ENCODE measurements around the gene PRDM15.
A peak's percentile ranks its signal among the peaks of the same experiment; 100 is the strongest.

The PRDM15 gene

GRCh38 chr21:41908829-41909228, 29.7 kb upstream of the PRDM15 start:
- DNase-seq = no peak

GRCh38 chr21:41907496-41908258, 28.5 kb upstream of the PRDM15 start:
- DNase-seq = no peak

- DNase-seq = no peak
These were observed 27.6 kb upstream of the PRDM15 start for GRCh38 chr21:41906770-41907169.

- no peak for DNase-seq
These were observed 24.6 kb upstream of the PRDM15 start for GRCh38 chr21:41903559-41904351.

- no peak for DNase-seq
These were observed 23.8 kb upstream of the PRDM15 start for GRCh38 chr21:41902946-41903345.

- no peak for DNase-seq
These were observed 22.6 kb upstream of the PRDM15 start for GRCh38 chr21:41901782-41902181.

- no peak for DNase-seq
These were observed 22.0 kb upstream of the PRDM15 start for GRCh38 chr21:41901099-41901498.

GRCh38 chr21:41900401-41900800, 21.3 kb upstream of the PRDM15 start:
- DNase-seq = no peak

GRCh38 chr21:41899426-41900202, 20.5 kb upstream of the PRDM15 start:
- DNase-seq = no peak

- DNase-seq = no peak
These were observed 19.9 kb upstream of the PRDM15 start for GRCh38 chr21:41898998-41899397.

- DNase-seq = no peak
These were observed 18.6 kb upstream of the PRDM15 start for GRCh38 chr21:41897700-41898099.

GRCh38 chr21:41897047-41897669, 18.0 kb upstream of the PRDM15 start:
- no peak for DNase-seq

- DNase-seq = no peak
These were observed 16.7 kb upstream of the PRDM15 start for GRCh38 chr21:41895643-41896493.

GRCh38 chr21:41894922-41895557, 15.9 kb upstream of the PRDM15 start:
- peak; percentile 98 for DNase-seq

GRCh38 chr21:41894511-41894910, 15.4 kb upstream of the PRDM15 start:
- DNase-seq = no peak

GRCh38 chr21:41892726-41893125, 13.6 kb upstream of the PRDM15 start:
- DNase-seq = no peak

- no peak for DNase-seq
These were observed 12.0 kb upstream of the PRDM15 start for GRCh38 chr21:41891132-41891531.

GRCh38 chr21:41890355-41890754, 11.2 kb upstream of the PRDM15 start:
- no peak for DNase-seq

- no peak for DNase-seq
These were observed 9.7 kb upstream of the PRDM15 start for GRCh38 chr21:41888749-41889376.

GRCh38 chr21:41887667-41888066, 8.5 kb upstream of the PRDM15 start:
- DNase-seq = no peak

- DNase-seq = no peak
These were observed 7.2 kb upstream of the PRDM15 start for GRCh38 chr21:41886328-41886727.

Measured in NCI-H226 (cell line).